K562 (cell line): ENCODE measurements around the gene CEACAM21. TPM values are rescaled to one million over a fixed set of nuclear protein-coding genes. Genes with fewer than 3 reads are reported as not detected.

ENCODE experiments used
- ATAC-seq: fragments of 200-7000 bp; cut with Tn5 transposase; 3 replicates; pipeline ENCODE4 v1.9.1; 2020; ENCODE audit warnings: moderate library complexity
- BruUV-seq: library from RNA; stranded (reverse); fragments of 400-500 nt; replicated peaks from 2 replicates; lab custom pipeline; 2021; lab: Mats Ljungman, UMichigan
- CTCF ChIA-PET: fragments of 300-600 bp; formaldehyde crosslinking; extraction: SDS; loops from one replicate; lab custom pipeline; 2021; ENCODE audit warnings: low intra/inter-chr PET ratio; lab: Yijun Ruan, JAX
- POLR2A ChIA-PET: fragments of 300-600, 350-650 bp; sonication (Branson Sonifier 250); formaldehyde crosslinking; extraction: SDS; loops from one replicate; lab custom pipeline; 2021; ENCODE audit warnings: antibody characterized with exemption, inconsistent platforms; lab: Yijun Ruan, JAX
- DNase-seq, 4 experiments: peaks; one replicate each; pipeline versions ENCODE4 v3.0.0 to v3.0.0-alpha.2; 2011 to 2018; ENCODE audit warnings: low spot score in 3 of 4, mixed read lengths in 3 of 4; ENCODE audit errors: extremely low read depth in 1 of 4
- FAIRE-seq: peaks from 2 replicates; lab custom pipeline; 2011; peaks lifted over from hg19 to GRCh38; lab: Jason Lieb, UNC
- H2AFZ ChIP-seq: 2 replicates; pipeline ENCODE4 v1.6.0; 2011; ENCODE audit warnings: low read depth, low read length, control low read depth, inconsistent platforms
- H3K27ac ChIP-seq: fragments of 200-600 bp; 3 replicates; pipeline ENCODE4 v1.8.0; 2011; ENCODE audit warnings: low read depth, mild to moderate bottlenecking, control low read depth, inconsistent platforms, low read length, moderate library complexity, mixed read lengths; ENCODE audit errors: extremely low read depth
- H3K27me3 ChIP-seq, 2 experiments: fragments of 300-600 bp in 1 of 2; 2 replicates in 1 of 2; 3 replicates in 1 of 2; pipeline versions ENCODE4 v1.6.0 to v1.8.0; 2011; ENCODE audit warnings: inconsistent platforms in 2 of 2, low read length in 2 of 2, mild to moderate bottlenecking in 1 of 2, mixed read lengths in 1 of 2, moderate library complexity in 1 of 2; ENCODE audit not compliant: control insufficient read depth in 2 of 2, insufficient read depth in 2 of 2
- H3K36me3 ChIP-seq: fragments of 300-600 bp; 3 replicates; pipeline ENCODE4 v1.8.0; 2011; ENCODE audit warnings: mild to moderate bottlenecking, low read length, inconsistent platforms; ENCODE audit not compliant: control insufficient read depth, insufficient read depth
- H3K4me1 ChIP-seq, 2 experiments: fragments of 200-600 bp in 1 of 2; replicated peaks in 1 of 2; 2 replicates in 1 of 2; 3 replicates in 1 of 2; pipeline versions ENCODE4 v1.5.1 to v1.8.0; 2011; ENCODE audit warnings: inconsistent platforms in 2 of 2, low read length in 2 of 2, mild to moderate bottlenecking in 1 of 2, mixed read lengths in 1 of 2, moderate library complexity in 1 of 2; ENCODE audit not compliant: control insufficient read depth in 2 of 2, insufficient read depth in 2 of 2
- H3K4me2 ChIP-seq: 2 replicates; pipeline ENCODE4 v1.6.1; 2011; ENCODE audit warnings: low read length, control low read depth, inconsistent platforms, mixed read lengths; ENCODE audit not compliant: insufficient read depth
- H3K4me3 ChIP-seq: fragments of 200-600 bp; sonication (generic), shearing (Covaris generic); 2 replicates; pipeline ENCODE4 v1.5.1; 2016; ENCODE audit warnings: control low read depth, inconsistent platforms
- H3K79me2 ChIP-seq: fragments of 200-600 bp; 3 replicates; pipeline ENCODE4 v1.8.0; 2011; ENCODE audit warnings: low read length, inconsistent platforms; ENCODE audit not compliant: control insufficient read depth, insufficient read depth
- H3K9ac ChIP-seq, 2 experiments: 2 replicates each; pipeline versions ENCODE4 v1.6.0 to v1.6.1; 2011; ENCODE audit warnings: low read depth in 2 of 2, low read length in 2 of 2, control low read depth in 1 of 2, inconsistent platforms in 1 of 2, mild to moderate bottlenecking in 1 of 2, mixed read lengths in 1 of 2; ENCODE audit not compliant: insufficient read depth in 1 of 2
- H3K9me1 ChIP-seq: one replicate; pipeline ENCODE4 v1.6.0; 2011; ENCODE audit warnings: inconsistent platforms, mild to moderate bottlenecking, low read length, moderate library complexity; ENCODE audit not compliant: control insufficient read depth, insufficient read depth
- H3K9me3 ChIP-seq: replicated peaks from 2 replicates; pipeline ENCODE4 v1.5.1; 2011; ENCODE audit warnings: low read depth, low read length, inconsistent platforms; ENCODE audit not compliant: control insufficient read depth, insufficient read depth
- H4K20me1 ChIP-seq: replicated peaks from 2 replicates; pipeline ENCODE4 v1.6.1; 2011; ENCODE audit warnings: low read length, inconsistent platforms, mixed read lengths; ENCODE audit not compliant: control insufficient read depth, insufficient read depth
- ESRRB ChIP-seq: fragments of 250-450 bp; sonication (Bioruptor Pico); IDR thresholded peaks from 2 replicates; pipeline ENCODE4 v1.5.0; 2020; ENCODE audit warnings: mild to moderate bottlenecking, moderate library complexity, borderline replicate concordance
- FOXK1 ChIP-seq: sonication (generic); formaldehyde crosslinking; IDR thresholded peaks from 2 replicates; pipeline ENCODE4 v1.8.0; 2022; ENCODE audit warnings: missing genetic modification reagents, mild to moderate bottlenecking, borderline replicate concordance
- HDGF ChIP-seq: fragments of 450-650 bp; IDR thresholded peaks from 2 replicates; pipeline ENCODE4 v1.6.1; 2016
- HLTF ChIP-seq: fragments of 450-650 bp; IDR thresholded peaks from 2 replicates; pipeline ENCODE4 v1.6.1; 2016
- NFXL1 ChIP-seq: fragments of 450-650 bp; formaldehyde crosslinking; IDR thresholded peaks from 2 replicates; pipeline ENCODE4 v1.4.0; 2021; ENCODE audit warnings: mild to moderate bottlenecking
- SAFB2 ChIP-seq: fragments of 200-400 bp; formaldehyde crosslinking; IDR thresholded peaks from 2 replicates; pipeline ENCODE4 v1.6.1; 2018; ENCODE audit warnings: borderline replicate concordance, low read length, low read depth, moderate library complexity; ENCODE audit not compliant: severe bottlenecking
- ZFPM2 ChIP-seq: fragments of 250-450 bp; sonication (Bioruptor Pico); IDR thresholded peaks from 2 replicates; pipeline ENCODE4 v1.5.1; 2022; ENCODE audit warnings: mild to moderate bottlenecking
- WGBS: fragments of 100-300 bp; shearing (Covaris generic); methylation state at CpG from one replicate; pipeline ENCODE4 v1.1.6; 2016; ENCODE audit warnings: low coverage, mixed read lengths; ENCODE audit not compliant: insufficient coverage; ENCODE audit errors: missing lambda C conversion rate; 5-methylcytosine and 5-hydroxymethylcytosine counted together
- in situ Hi-C: fragments of 300-500 bp; cut with MboI; formaldehyde crosslinking; loops from 4 replicates; pipeline ENCODE4 v1.15.0; 2018; ENCODE audit warnings: inconsistent platforms, mixed read lengths
- intact Hi-C: fragments of 100-400 bp; cut with micrococcal nuclease; formaldehyde crosslinking; loops from 2 replicates; pipeline ENCODE4 v1.14.2; 2022
- polyA plus RNA-seq, 8 experiments: library from polyadenylated mRNA; depleted of rRNA in 4 of 8; stranded (reverse) in 5 of 8; unstranded in 3 of 8; fragments of >200 nt; fragmentation: Nextera tagmentation in 2 of 8; fragmentation: Illumina TruSeq in 1 of 8; extraction: Ambion mirVana in 2 of 8; extraction: Trizol in 1 of 8; gene quantifications; 2 replicates each; pipeline versions ENCODE4 v1.2.1 to v1.2.3, GENCODE V29; 2011 to 2014; ENCODE audit warnings: inconsistent platforms in 1 of 8, missing spikeins in 1 of 8
- total RNA-seq, 7 experiments: library from RNA; depleted of rRNA in 6 of 7; stranded (reverse); fragments of >200 nt in 6 of 7; fragmentation: Illumina TruSeq in 2 of 7; extraction: Trizol in 2 of 7; gene quantifications; 2 replicates each; pipeline versions ENCODE4 v1.2.1 to v1.2.3, GENCODE V29; 2011 to 2021; ENCODE audit warnings: low replicate concordance in 1 of 7
- TF ChIP-seq, protein P1 (sequence below): sonication (generic); formaldehyde crosslinking; IDR thresholded peaks from 2 replicates; pipeline ENCODE4 v1.9.0; 2022; ENCODE audit warnings: mild to moderate bottlenecking, missing genetic modification reagents
- TF ChIP-seq, protein P2 (sequence below): sonication (generic); formaldehyde crosslinking; IDR thresholded peaks from 2 replicates; pipeline ENCODE4 v1.8.1; 2023; ENCODE audit warnings: mild to moderate bottlenecking, missing genetic modification reagents
- TF ChIP-seq, protein P3 (sequence below): sonication (generic); formaldehyde crosslinking; IDR thresholded peaks from 2 replicates; pipeline ENCODE4 v1.8.1; 2023; ENCODE audit warnings: missing genetic modification reagents, mild to moderate bottlenecking, borderline replicate concordance

CEACAM21 gene
- total and polyA plus RNA-seq, 9 of the 15 experiments (the other 6 are each of a cell fraction or from before 2014, with no cell fraction given): 0.06 to 0.40 (median 0.18) TPM; not detected in 1

DNA sequence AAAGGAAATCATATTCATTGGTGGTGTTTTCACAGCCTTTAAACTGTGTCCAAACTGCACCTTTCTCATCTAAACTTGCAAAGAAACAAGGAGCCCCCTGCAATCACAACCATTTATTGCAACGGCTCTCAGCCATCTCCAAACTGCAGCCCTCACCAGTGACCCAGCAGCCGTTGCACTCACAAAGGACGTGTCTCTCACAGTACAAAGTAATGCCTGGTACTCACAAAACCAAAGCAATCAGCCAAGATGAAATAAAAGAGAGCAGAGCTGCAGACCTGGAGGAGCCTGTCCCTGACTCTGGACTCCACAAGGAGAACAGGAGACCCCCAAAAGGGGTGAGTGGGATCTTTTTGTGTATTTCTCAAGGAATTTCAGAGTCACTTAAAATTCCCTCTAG, 20.2 kb upstream of the CEACAM21 start:
- 0% methylated on average over 3 of the region's 3 CpGs for WGBS
- H2AFZ ChIP-seq: no peak overlapping the region
- intact Hi-C loops: no loop called here
- TF ChIP-seq, protein P1, sequence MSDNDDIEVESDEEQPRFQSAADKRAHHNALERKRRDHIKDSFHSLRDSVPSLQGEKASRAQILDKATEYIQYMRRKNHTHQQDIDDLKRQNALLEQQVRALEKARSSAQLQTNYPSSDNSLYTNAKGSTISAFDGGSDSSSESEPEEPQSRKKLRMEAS: no peak
- TF ChIP-seq, protein P2, sequence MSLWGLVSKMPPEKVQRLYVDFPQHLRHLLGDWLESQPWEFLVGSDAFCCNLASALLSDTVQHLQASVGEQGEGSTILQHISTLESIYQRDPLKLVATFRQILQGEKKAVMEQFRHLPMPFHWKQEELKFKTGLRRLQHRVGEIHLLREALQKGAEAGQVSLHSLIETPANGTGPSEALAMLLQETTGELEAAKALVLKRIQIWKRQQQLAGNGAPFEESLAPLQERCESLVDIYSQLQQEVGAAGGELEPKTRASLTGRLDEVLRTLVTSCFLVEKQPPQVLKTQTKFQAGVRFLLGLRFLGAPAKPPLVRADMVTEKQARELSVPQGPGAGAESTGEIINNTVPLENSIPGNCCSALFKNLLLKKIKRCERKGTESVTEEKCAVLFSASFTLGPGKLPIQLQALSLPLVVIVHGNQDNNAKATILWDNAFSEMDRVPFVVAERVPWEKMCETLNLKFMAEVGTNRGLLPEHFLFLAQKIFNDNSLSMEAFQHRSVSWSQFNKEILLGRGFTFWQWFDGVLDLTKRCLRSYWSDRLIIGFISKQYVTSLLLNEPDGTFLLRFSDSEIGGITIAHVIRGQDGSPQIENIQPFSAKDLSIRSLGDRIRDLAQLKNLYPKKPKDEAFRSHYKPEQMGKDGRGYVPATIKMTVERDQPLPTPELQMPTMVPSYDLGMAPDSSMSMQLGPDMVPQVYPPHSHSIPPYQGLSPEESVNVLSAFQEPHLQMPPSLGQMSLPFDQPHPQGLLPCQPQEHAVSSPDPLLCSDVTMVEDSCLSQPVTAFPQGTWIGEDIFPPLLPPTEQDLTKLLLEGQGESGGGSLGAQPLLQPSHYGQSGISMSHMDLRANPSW (CRISPR knock-in tag): no peak
- TF ChIP-seq FOXK1 (CRISPR knock-in tag): no peak
- no peak for TF ChIP-seq HLTF
- no peak for TF ChIP-seq NFXL1 (CRISPR knock-in tag)
- TF ChIP-seq, protein P3, sequence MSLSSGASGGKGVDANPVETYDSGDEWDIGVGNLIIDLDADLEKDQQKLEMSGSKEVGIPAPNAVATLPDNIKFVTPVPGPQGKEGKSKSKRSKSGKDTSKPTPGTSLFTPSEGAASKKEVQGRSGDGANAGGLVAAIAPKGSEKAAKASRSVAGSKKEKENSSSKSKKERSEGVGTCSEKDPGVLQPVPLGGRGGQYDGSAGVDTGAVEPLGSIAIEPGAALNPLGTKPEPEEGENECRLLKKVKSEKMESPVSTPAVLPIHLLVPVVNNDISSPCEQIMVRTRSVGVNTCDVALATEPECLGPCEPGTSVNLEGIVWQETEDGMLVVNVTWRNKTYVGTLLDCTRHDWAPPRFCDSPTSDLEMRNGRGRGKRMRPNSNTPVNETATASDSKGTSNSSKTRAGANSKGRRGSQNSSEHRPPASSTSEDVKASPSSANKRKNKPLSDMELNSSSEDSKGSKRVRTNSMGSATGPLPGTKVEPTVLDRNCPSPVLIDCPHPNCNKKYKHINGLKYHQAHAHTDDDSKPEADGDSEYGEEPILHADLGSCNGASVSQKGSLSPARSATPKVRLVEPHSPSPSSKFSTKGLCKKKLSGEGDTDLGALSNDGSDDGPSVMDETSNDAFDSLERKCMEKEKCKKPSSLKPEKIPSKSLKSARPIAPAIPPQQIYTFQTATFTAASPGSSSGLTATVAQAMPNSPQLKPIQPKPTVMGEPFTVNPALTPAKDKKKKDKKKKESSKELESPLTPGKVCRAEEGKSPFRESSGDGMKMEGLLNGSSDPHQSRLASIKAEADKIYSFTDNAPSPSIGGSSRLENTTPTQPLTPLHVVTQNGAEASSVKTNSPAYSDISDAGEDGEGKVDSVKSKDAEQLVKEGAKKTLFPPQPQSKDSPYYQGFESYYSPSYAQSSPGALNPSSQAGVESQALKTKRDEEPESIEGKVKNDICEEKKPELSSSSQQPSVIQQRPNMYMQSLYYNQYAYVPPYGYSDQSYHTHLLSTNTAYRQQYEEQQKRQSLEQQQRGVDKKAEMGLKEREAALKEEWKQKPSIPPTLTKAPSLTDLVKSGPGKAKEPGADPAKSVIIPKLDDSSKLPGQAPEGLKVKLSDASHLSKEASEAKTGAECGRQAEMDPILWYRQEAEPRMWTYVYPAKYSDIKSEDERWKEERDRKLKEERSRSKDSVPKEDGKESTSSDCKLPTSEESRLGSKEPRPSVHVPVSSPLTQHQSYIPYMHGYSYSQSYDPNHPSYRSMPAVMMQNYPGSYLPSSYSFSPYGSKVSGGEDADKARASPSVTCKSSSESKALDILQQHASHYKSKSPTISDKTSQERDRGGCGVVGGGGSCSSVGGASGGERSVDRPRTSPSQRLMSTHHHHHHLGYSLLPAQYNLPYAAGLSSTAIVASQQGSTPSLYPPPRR (CRISPR knock-in tag): no peak
- no peak for TF ChIP-seq ZFPM2
- TF ChIP-seq HDGF: no peak
- TF ChIP-seq ESRRB: no peak
- TF ChIP-seq SAFB2: no peak
- H3K9me1 ChIP-seq: no peaks in the 10 kb centered on the region
- CTCF ChIA-PET: interaction anchor here (0.6 kb wide), 1 partner anchor 630 kb away, joined by 4 read pairs; no protein-coding TSS in a partner anchor
- no peak overlapping the region for H3K27ac ChIP-seq
- POLR2A ChIA-PET: no interaction called here
- no peaks in the 10 kb centered on the region for H4K20me1 ChIP-seq
- in situ Hi-C loops: loop anchor here (25.0 kb wide), 1 partner anchor 243 kb away; the partner anchor contains the start of gene CCDC97
- no peak overlapping the region for H3K4me3 ChIP-seq
- no peak for FAIRE-seq
- H3K9ac ChIP-seq: no peak overlapping the region
- no peaks in the 10 kb centered on the region for H3K36me3 ChIP-seq
- H3K4me2 ChIP-seq: no peak overlapping the region
- no TSS peak for BruUV-seq
- no peaks in the 10 kb centered on the region for H3K4me1 ChIP-seq
- no peaks in the 10 kb centered on the region for H3K9me3 ChIP-seq
- H3K27me3 ChIP-seq: no peaks in the 10 kb centered on the region; a peak in 1 of 5 replicates
- no peaks in the 10 kb centered on the region for H3K79me2 ChIP-seq
- no peak for DNase-seq
- ATAC-seq: no peak
